ENCODE results near the gene FADS3.

DNA sequence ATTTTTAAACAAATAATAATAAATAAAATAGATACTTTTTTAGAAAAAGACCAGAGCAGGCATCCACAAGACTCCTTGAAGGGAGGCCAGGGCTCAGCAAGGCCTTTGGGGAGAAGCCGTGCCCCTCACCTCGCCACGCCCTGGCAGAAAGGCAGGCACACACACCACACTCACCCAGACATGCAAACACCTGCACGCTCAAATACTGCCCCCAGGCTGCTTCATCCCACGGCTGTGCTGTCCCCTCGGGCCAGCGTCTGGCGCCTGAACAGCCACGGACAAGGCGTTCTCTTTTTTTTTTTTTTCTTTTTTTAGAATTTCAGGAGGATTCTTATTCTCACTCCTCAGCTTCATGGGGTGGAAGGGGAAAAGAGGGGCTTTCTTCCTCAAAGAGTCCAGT, 1.5 kb downstream of the FADS3 start:
- TF ChIP-seq POLR2A (IDR thresholded peaks at IDR 0.05; ENCODE audit: low read depth, low read length) (no peak), POLR2AphosphoS5 (IDR thresholded peaks at IDR 0.05; ENCODE audit: low read depth, low read length) (no peak)

Data from GM12892 (cell line).